Measurements from ENCODE around the gene KAT8. TPM values are rescaled to one million over a fixed set of nuclear protein-coding genes. Genes with fewer than 3 reads are reported as not detected.

KAT8 gene
- total and polyA plus RNA-seq, 8 donors, result 31.5 to 71.7 (median 38.2) TPM

DNA sequence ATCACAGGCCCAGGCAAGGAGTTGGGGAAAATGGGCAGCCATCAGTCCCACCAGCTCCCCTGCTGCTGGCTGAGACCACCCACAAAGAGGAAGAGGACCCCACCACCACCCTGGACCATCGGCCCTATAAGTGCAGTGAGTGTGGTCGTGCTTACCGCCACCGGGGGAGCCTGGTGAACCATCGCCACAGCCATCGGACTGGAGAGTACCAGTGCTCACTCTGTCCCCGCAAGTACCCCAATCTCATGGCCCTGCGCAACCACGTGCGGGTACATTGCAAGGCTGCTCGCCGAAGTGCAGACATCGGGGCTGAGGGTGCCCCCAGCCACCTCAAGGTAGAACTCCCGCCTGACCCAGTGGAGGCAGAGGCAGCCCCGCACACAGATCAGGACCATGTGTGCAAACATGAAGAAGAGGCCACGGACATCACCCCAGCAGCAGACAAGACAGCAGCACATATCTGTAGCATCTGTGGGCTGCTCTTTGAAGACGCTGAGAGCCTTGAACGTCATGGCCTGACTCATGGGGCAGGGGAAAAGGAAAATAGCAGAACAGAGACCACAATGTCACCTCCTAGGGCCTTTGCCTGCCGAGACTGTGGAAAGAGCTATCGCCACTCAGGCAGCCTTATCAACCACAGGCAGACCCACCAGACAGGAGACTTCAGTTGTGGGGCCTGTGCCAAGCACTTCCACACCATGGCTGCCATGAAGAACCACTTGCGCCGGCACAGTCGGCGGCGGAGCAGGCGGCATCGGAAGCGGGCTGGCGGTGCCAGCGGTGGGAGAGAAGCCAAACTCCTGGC lies 39.7 kb upstream of the KAT8 start:
- TF ChIP-seq, protein P1, sequence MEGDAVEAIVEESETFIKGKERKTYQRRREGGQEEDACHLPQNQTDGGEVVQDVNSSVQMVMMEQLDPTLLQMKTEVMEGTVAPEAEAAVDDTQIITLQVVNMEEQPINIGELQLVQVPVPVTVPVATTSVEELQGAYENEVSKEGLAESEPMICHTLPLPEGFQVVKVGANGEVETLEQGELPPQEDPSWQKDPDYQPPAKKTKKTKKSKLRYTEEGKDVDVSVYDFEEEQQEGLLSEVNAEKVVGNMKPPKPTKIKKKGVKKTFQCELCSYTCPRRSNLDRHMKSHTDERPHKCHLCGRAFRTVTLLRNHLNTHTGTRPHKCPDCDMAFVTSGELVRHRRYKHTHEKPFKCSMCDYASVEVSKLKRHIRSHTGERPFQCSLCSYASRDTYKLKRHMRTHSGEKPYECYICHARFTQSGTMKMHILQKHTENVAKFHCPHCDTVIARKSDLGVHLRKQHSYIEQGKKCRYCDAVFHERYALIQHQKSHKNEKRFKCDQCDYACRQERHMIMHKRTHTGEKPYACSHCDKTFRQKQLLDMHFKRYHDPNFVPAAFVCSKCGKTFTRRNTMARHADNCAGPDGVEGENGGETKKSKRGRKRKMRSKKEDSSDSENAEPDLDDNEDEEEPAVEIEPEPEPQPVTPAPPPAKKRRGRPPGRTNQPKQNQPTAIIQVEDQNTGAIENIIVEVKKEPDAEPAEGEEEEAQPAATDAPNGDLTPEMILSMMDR (IDR thresholded peaks at IDR 0.05), result no peak
- H3K36me3 ChIP-seq, result peaks cover 0 to 45% (median 24%) of the 10 kb centered on the region in 3 donors
- intact Hi-C loops (cut with DNase I), result no loop called here

DNA sequence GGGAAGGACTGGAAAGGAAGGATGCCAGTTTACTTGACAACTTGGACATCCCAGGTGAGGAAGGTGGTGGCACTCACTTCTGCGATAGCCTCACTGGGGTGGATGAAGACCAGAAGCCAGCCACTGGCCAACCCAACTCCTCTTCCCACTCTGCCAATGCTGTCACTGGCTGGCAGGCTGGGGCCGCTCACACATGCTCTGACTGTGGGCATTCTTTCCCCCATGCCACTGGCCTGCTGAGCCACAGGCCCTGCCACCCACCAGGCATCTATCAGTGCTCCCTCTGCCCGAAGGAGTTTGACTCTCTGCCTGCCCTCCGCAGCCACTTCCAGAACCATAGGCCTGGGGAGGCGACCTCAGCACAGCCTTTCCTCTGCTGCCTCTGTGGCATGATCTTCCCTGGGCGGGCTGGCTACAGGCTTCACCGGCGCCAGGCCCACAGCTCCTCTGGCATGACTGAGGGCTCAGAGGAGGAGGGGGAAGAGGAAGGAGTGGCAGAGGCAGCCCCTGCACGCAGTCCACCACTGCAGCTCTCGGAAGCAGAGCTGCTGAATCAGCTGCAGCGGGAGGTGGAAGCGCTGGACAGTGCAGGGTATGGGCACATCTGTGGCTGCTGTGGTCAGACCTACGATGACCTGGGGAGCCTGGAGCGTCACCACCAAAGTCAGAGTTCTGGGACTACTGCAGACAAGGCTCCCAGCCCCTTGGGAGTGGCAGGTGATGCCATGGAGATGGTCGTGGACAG lies 38.7 kb upstream of the KAT8 start:
- H3K4me3 ChIP-seq, result no peak overlapping the region
- intact Hi-C loops (cut with DNase I), result no loop called here
- no peak overlapping the region for H3K27ac ChIP-seq
- 91 to 93% methylated on average over 15 of the region's 15 CpGs for WGBS, 2 donors
- peaks cover 0 to 45% (median 24%) of the 10 kb centered on the region in 3 donors for H3K36me3 ChIP-seq
- no peaks in the 10 kb centered on the region for H3K27me3 ChIP-seq
- TF ChIP-seq, protein P1 (IDR thresholded peaks at IDR 0.05), result no peak
- DNase-seq (peak in 1 of 6 donors; percentile 60), ATAC-seq (no peak), FAIRE-seq (no peak)
- H3K4me1 ChIP-seq, result peaks cover 0 to 5% (median 0%) of the 10 kb centered on the region in 3 donors
- no peaks in the 10 kb centered on the region for H3K9me3 ChIP-seq

More for the DNA sequence above, 39.7 kb upstream of the KAT8 start:
- ATAC-seq (no peak), FAIRE-seq (no peak), DNase-seq (peak in 1 of 6 donors; percentile 39)
- H3K4me3 ChIP-seq, result no peak overlapping the region
- no peaks in the 10 kb centered on the region for H3K27me3 ChIP-seq
- H3K9me3 ChIP-seq, result no peaks in the 10 kb centered on the region
- H3K4me1 ChIP-seq, result peaks cover 0 to 5% (median 0%) of the 10 kb centered on the region in 3 donors
- WGBS, 2 donors, result 92 to 94% methylated on average over 30 of the region's 30 CpGs
- H3K27ac ChIP-seq, result no peak overlapping the region

DNA sequence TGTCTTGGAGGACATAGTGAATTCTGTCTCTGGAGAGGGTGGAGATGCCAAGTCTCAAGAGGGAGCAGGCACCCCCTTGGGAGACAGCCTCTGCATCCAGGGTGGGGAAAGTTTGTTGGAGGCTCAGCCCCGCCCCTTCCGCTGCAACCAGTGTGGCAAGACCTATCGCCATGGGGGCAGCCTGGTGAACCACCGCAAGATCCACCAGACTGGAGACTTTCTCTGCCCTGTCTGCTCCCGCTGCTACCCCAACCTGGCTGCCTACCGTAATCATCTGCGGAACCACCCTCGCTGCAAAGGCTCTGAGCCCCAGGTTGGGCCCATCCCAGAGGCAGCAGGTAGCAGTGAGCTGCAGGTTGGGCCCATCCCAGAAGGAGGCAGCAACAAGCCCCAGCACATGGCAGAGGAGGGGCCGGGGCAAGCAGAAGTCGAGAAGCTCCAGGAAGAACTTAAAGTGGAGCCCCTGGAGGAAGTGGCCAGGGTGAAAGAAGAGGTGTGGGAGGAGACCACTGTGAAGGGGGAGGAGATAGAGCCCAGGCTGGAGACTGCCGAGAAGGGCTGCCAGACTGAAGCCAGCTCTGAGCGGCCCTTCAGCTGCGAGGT lies 38.0 kb upstream of the KAT8 start:
- TF ChIP-seq, protein P1 (IDR thresholded peaks at IDR 0.05), result no peak
- no peaks in the 10 kb centered on the region for H3K27me3 ChIP-seq
- no peak overlapping the region for H3K27ac ChIP-seq
- 89 to 91% methylated on average over 13 of the region's 13 CpGs for WGBS, 2 donors
- FAIRE-seq (no peak), DNase-seq (peak in 1 of 6 donors; percentile 4), ATAC-seq (no peak)
- H3K4me3 ChIP-seq, result no peak overlapping the region
- intact Hi-C loops (cut with DNase I), result no loop called here
- peaks cover 0 to 5% (median 0%) of the 10 kb centered on the region in 3 donors for H3K4me1 ChIP-seq
- H3K36me3 ChIP-seq, result peaks cover 0 to 45% (median 24%) of the 10 kb centered on the region in 3 donors
- no peaks in the 10 kb centered on the region for H3K9me3 ChIP-seq

DNA sequence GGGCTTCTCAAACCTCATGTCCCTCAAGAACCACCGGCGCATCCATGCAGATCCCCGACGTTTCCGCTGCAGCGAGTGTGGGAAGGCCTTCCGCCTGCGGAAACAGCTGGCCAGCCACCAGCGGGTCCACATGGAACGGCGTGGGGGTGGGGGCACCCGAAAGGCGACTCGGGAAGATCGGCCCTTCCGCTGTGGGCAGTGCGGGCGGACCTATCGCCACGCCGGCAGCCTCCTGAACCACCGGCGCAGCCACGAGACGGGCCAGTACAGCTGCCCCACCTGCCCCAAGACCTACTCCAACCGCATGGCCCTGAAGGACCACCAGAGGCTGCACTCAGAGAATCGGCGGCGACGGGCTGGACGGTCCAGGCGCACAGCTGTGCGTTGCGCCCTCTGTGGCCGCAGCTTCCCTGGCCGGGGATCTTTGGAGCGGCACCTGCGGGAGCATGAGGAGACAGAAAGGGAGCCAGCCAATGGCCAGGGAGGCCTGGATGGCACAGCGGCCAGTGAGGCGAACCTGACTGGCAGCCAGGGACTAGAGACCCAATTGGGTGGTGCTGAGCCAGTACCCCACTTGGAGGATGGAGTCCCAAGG lies 37.3 kb upstream of the KAT8 start:
- Histone ChIP-seq H3K27me3 (no peaks in the 10 kb centered on the region), H3K9me3 (no peaks in the 10 kb centered on the region), H3K4me1 (peaks cover 0 to 2% (median 0%) of the 10 kb centered on the region in 3 donors), H3K27ac (no peak overlapping the region), H3K36me3 (peaks cover 0 to 45% (median 24%) of the 10 kb centered on the region in 3 donors), H3K4me3 (no peak overlapping the region)
- ATAC-seq (no peak), DNase-seq (peak in 2 of 6 donors; percentile 39 to 72), FAIRE-seq (no peak)
- 94 to 96% methylated on average over 40 of the region's 40 CpGs for WGBS, 2 donors
- intact Hi-C loops (cut with DNase I), result loop anchor here in 1 of 3 donors (10.0 kb wide), 1 partner anchor 95 kb away; the partner anchor contains the start of gene HSD3B7
- TF ChIP-seq, protein P1 (IDR thresholded peaks at IDR 0.05), result no peak
